ENCODE data around the gene IGSF9B.

IGSF9B gene

DNA sequence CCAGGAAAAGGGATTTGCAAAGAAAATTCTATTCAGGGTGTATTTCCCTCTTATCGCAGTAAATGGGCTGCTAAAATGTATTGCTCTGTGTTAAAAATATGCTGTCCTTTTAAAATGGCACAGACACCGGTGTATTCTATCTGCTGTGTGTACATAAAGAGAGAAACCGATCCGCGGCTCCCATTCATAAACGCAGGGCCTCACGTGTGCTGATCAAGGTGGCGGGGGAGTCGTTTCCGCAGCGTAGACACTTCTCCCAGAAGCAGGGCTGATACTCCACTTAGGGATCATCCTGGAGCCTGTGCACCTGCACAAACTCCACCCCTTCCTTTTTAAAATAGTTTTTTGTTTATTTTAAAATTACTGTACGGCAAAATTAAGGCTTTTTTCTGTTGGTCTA is 26.1 kb upstream of the IGSF9B start:
- Histone ChIP-seq H3K4me2 (ENCODE audit: low read length) (no peak overlapping the region), H3K36me3 (replicated peaks; ENCODE audit: low read depth, low read length) (no peaks in the 10 kb centered on the region), H2AFZ (ENCODE audit: low read depth, low read length) (no peak overlapping the region), H3K4me1 (ENCODE audit: low read length) (no peaks in the 10 kb centered on the region), H3K27ac (ENCODE audit: low read length) (no peak overlapping the region), H4K20me1 (ENCODE audit: insufficient read depth, low read length) (no peaks in the 10 kb centered on the region), H3K9ac (ENCODE audit: low read length) (no peak overlapping the region), H3K9me3 (ENCODE audit: insufficient read depth, low read length) (no peaks in the 10 kb centered on the region), H3K79me2 (ENCODE audit: low read length) (no peaks in the 10 kb centered on the region), H3K27me3 (ENCODE audit: low read depth, low read length) (peaks cover 35% of the 10 kb centered on the region), H3K4me3 (ENCODE audit: low read length) (no peak overlapping the region)
- TF ChIP-seq, protein P1, sequence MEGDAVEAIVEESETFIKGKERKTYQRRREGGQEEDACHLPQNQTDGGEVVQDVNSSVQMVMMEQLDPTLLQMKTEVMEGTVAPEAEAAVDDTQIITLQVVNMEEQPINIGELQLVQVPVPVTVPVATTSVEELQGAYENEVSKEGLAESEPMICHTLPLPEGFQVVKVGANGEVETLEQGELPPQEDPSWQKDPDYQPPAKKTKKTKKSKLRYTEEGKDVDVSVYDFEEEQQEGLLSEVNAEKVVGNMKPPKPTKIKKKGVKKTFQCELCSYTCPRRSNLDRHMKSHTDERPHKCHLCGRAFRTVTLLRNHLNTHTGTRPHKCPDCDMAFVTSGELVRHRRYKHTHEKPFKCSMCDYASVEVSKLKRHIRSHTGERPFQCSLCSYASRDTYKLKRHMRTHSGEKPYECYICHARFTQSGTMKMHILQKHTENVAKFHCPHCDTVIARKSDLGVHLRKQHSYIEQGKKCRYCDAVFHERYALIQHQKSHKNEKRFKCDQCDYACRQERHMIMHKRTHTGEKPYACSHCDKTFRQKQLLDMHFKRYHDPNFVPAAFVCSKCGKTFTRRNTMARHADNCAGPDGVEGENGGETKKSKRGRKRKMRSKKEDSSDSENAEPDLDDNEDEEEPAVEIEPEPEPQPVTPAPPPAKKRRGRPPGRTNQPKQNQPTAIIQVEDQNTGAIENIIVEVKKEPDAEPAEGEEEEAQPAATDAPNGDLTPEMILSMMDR (IDR thresholded peaks at IDR 0.05; ENCODE audit: low read depth, low read length) = no peak
- no peak for TF ChIP-seq EZH2phosphoT487 (IDR thresholded peaks at IDR 0.05; ENCODE audit: low read depth)

DNA sequence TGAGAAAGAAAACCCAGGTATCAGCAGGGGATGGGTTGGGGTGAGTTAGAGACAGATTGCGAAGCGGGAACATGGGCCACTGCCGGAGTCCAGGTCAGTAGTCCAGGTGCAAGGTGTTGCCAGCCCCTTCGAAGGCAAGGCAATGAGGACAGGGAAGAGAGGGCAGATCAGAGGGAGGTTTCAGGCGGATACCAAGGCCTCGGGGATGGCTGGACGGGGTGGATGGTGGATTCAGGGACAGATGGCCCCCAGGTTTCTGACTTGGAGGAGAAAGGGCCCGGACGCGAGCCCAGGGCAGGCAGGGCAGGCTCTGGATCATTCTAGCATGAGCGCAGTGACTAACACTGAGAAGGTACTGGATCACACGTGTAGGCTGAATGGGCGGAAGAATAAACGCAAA is 25.4 kb upstream of the IGSF9B start:
- Histone ChIP-seq H2AFZ (ENCODE audit: low read depth, low read length) (no peak overlapping the region), H3K9ac (ENCODE audit: low read length) (no peak overlapping the region), H3K4me2 (ENCODE audit: low read length) (no peak overlapping the region), H3K4me3 (ENCODE audit: low read length) (no peak overlapping the region), H3K36me3 (replicated peaks; ENCODE audit: low read depth, low read length) (no peaks in the 10 kb centered on the region), H4K20me1 (ENCODE audit: insufficient read depth, low read length) (no peaks in the 10 kb centered on the region), H3K27me3 (ENCODE audit: low read depth, low read length) (peaks cover 39% of the 10 kb centered on the region), H3K79me2 (ENCODE audit: low read length) (no peaks in the 10 kb centered on the region), H3K9me3 (ENCODE audit: insufficient read depth, low read length) (no peaks in the 10 kb centered on the region), H3K27ac (ENCODE audit: low read length) (no peak overlapping the region), H3K4me1 (ENCODE audit: low read length) (peaks cover 7% of the 10 kb centered on the region)
- no peak for TF ChIP-seq EZH2phosphoT487 (IDR thresholded peaks at IDR 0.05; ENCODE audit: low read depth)
- TF ChIP-seq, protein P1 (IDR thresholded peaks at IDR 0.05; ENCODE audit: low read depth, low read length) = no peak

DNA sequence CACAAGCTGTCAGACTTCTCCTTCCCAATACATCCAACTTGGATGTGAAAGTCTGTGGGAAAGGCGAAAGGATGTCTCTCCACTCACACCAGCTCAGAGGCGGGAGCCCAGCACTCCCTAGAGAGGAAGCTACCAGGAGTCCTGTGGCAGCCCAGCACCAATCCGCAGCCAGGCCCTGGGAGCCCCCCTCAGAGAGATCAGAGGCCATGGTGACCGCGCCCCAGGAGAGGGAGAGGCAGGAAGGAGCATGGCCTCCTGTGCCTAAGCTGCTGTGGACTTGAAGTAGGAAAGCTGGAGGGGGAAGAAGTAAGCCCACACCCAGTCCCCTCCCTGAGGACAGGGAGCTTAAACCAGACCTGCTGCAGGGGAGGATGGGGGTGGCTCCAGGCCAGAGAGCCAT is 24.4 kb upstream of the IGSF9B start:
- H3K79me2 ChIP-seq (ENCODE audit: low read length) = no peaks in the 10 kb centered on the region
- no peak overlapping the region for H3K4me2 ChIP-seq (ENCODE audit: low read length)

DNA sequence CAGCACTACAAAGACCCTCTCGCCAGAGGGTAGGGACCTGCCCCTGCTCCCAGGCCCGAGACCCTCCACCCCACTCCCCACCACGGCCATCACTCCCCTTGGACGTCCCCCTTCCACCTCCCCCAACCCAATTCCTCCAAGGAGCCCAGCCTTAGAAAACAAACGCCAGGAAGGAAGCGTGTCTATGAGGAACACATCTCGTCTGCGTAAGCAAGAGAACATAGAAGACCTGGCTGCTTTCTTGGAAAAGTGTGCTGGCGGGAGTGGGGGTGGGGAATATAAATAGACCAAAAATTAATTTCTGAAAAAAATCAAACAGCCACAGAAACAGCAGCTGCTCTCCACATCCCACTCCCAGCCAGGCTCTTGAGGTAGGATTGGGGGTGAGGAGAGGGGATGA is 23.9 kb upstream of the IGSF9B start:
- H4K20me1 ChIP-seq (ENCODE audit: insufficient read depth, low read length) = 0 out of 2 replicates have a peak, but pooled peaks cover 5% of the 10 kb centered on the region
- no peak overlapping the region for H3K4me2 ChIP-seq (ENCODE audit: low read length)
- H3K9ac ChIP-seq (ENCODE audit: low read length) = no peak overlapping the region
- H3K4me1 ChIP-seq (ENCODE audit: low read length) = peaks cover 21% of the 10 kb centered on the region
- no peak overlapping the region for H2AFZ ChIP-seq (ENCODE audit: low read depth, low read length)
- no peak overlapping the region for H3K27ac ChIP-seq (ENCODE audit: low read length)
- no peaks in the 10 kb centered on the region for H3K9me3 ChIP-seq (ENCODE audit: insufficient read depth, low read length)
- H3K27me3 ChIP-seq (ENCODE audit: low read depth, low read length) = peaks cover 47% of the 10 kb centered on the region
- no peaks in the 10 kb centered on the region for H3K79me2 ChIP-seq (ENCODE audit: low read length)
- TF ChIP-seq, protein P1 (IDR thresholded peaks at IDR 0.05; ENCODE audit: low read depth, low read length) = no peak
- no peak for TF ChIP-seq EZH2phosphoT487 (IDR thresholded peaks at IDR 0.05; ENCODE audit: low read depth)
- no peak overlapping the region for H3K4me3 ChIP-seq (ENCODE audit: low read length)
- H3K36me3 ChIP-seq (replicated peaks; ENCODE audit: low read depth, low read length) = no peaks in the 10 kb centered on the region

More for the DNA sequence above, 24.4 kb upstream of the IGSF9B start:
- Histone ChIP-seq H3K36me3 (replicated peaks; ENCODE audit: low read depth, low read length) (no peaks in the 10 kb centered on the region), H3K27ac (ENCODE audit: low read length) (no peak overlapping the region), H3K9ac (ENCODE audit: low read length) (no peak overlapping the region), H3K9me3 (ENCODE audit: insufficient read depth, low read length) (no peaks in the 10 kb centered on the region), H4K20me1 (ENCODE audit: insufficient read depth, low read length) (0 out of 2 replicates have a peak, but pooled peaks cover 1% of the 10 kb centered on the region), H3K4me3 (ENCODE audit: low read length) (no peak overlapping the region), H2AFZ (ENCODE audit: low read depth, low read length) (no peak overlapping the region), H3K27me3 (ENCODE audit: low read depth, low read length) (peaks cover 42% of the 10 kb centered on the region), H3K4me1 (ENCODE audit: low read length) (peaks cover 17% of the 10 kb centered on the region)
- TF ChIP-seq, protein P1 (IDR thresholded peaks at IDR 0.05; ENCODE audit: low read depth, low read length) = no peak
- TF ChIP-seq EZH2phosphoT487 (IDR thresholded peaks at IDR 0.05; ENCODE audit: low read depth) = no peak

All from OCI-LY3 (cell line).